Measurements from ENCODE around the gene TGM6. TPM values are rescaled to one million over a fixed set of nuclear protein-coding genes. Genes with fewer than 3 reads are reported as not detected.

The TGM6 gene
- total RNA-seq, 1 donor from 2014 or later, result not detected

- H3K9me3 Mint-ChIP-seq (ENCODE audit: low read depth), result no peaks in the 10 kb centered on the region
- peak overlapping the region; percentile 45 for H3K27ac Mint-ChIP-seq (ENCODE audit: unreplicated experiment)
- peaks cover 58% of the 10 kb centered on the region for H3K36me3 Mint-ChIP-seq (ENCODE audit: low read depth)
- no peak for TF ChIP-seq CTCF (IDR thresholded peaks at IDR 0.05)
- no peak for DNase-seq (ENCODE audit: low spot score)
- H3K4me3 Mint-ChIP-seq (ENCODE audit: unreplicated experiment), result no peak overlapping the region
- peaks cover 16% of the 10 kb centered on the region for H3K4me1 Mint-ChIP-seq (ENCODE audit: low read depth)
- no peaks in the 10 kb centered on the region for H3K27me3 Mint-ChIP-seq (ENCODE audit: low read depth)
These were observed 83.1 kb downstream of the TGM6 start for GRCh38 chr20:2463616-2464365.

GRCh38 chr20:2465100-2465499 lies 84.4 kb downstream of the TGM6 start:
- no peak for DNase-seq (ENCODE audit: low spot score)
- H3K9me3 Mint-ChIP-seq (ENCODE audit: low read depth), result no peaks in the 10 kb centered on the region
- H3K36me3 Mint-ChIP-seq (ENCODE audit: low read depth), result peaks cover 60% of the 10 kb centered on the region
- H3K4me1 Mint-ChIP-seq (ENCODE audit: low read depth), result peaks cover 26% of the 10 kb centered on the region
- no peaks in the 10 kb centered on the region for H3K27me3 Mint-ChIP-seq (ENCODE audit: low read depth)
- TF ChIP-seq CTCF (IDR thresholded peaks at IDR 0.05), result no peak
- H3K27ac Mint-ChIP-seq (ENCODE audit: unreplicated experiment), result no peak overlapping the region
- no peak overlapping the region for H3K4me3 Mint-ChIP-seq (ENCODE audit: unreplicated experiment)

- H3K27ac Mint-ChIP-seq (ENCODE audit: unreplicated experiment), result peak overlapping the region; percentile 30
- H3K27me3 Mint-ChIP-seq (ENCODE audit: low read depth), result no peaks in the 10 kb centered on the region
- H3K9me3 Mint-ChIP-seq (ENCODE audit: low read depth), result no peaks in the 10 kb centered on the region
- no peak for DNase-seq (ENCODE audit: low spot score)
- no peak for TF ChIP-seq CTCF (IDR thresholded peaks at IDR 0.05)
- no peak overlapping the region for H3K4me3 Mint-ChIP-seq (ENCODE audit: unreplicated experiment)
- peaks cover 32% of the 10 kb centered on the region for H3K4me1 Mint-ChIP-seq (ENCODE audit: low read depth)
- peaks cover 43% of the 10 kb centered on the region for H3K36me3 Mint-ChIP-seq (ENCODE audit: low read depth)
These were observed 86.7 kb downstream of the TGM6 start for GRCh38 chr20:2467412-2467811.

GRCh38 chr20:2468581-2469407 lies 88.1 kb downstream of the TGM6 start:
- no peak for TF ChIP-seq CTCF (IDR thresholded peaks at IDR 0.05)
- DNase-seq (ENCODE audit: low spot score), result no peak

GRCh38 chr20:2469991-2470422 lies 89.3 kb downstream of the TGM6 start:
- Mint-ChIP-seq H3K36me3 (ENCODE audit: low read depth) (peaks cover 24% of the 10 kb centered on the region), H3K9me3 (ENCODE audit: low read depth) (no peaks in the 10 kb centered on the region), H3K27me3 (ENCODE audit: low read depth) (no peaks in the 10 kb centered on the region)

More at GRCh38 chr20:2468581-2469407, 88.1 kb downstream of the TGM6 start:
- H3K27me3 Mint-ChIP-seq (ENCODE audit: low read depth), result no peaks in the 10 kb centered on the region
- peaks cover 32% of the 10 kb centered on the region for H3K36me3 Mint-ChIP-seq (ENCODE audit: low read depth)
- peak overlapping the region; percentile 93 for H3K4me3 Mint-ChIP-seq (ENCODE audit: unreplicated experiment)
- H3K9me3 Mint-ChIP-seq (ENCODE audit: low read depth), result no peaks in the 10 kb centered on the region
- H3K27ac Mint-ChIP-seq (ENCODE audit: unreplicated experiment), result peak overlapping the region; percentile 96
- H3K4me1 Mint-ChIP-seq (ENCODE audit: low read depth), result peaks cover 32% of the 10 kb centered on the region

More at GRCh38 chr20:2469991-2470422, 89.3 kb downstream of the TGM6 start:
- Mint-ChIP-seq H3K4me1 (ENCODE audit: low read depth) (peaks cover 32% of the 10 kb centered on the region), H3K4me3 (ENCODE audit: unreplicated experiment) (peak overlapping the region; percentile 93), H3K27ac (ENCODE audit: unreplicated experiment) (peak overlapping the region; percentile 96)
- TF ChIP-seq CTCF (IDR thresholded peaks at IDR 0.05), result no peak
- no peak for DNase-seq (ENCODE audit: low spot score)

Data from chondrocyte (in vitro differentiated cells).